ENCODE measurements around the gene TNFRSF8.
A peak's percentile ranks its signal among the peaks of the same experiment; 100 is the strongest.
"Not testable (repeated sequence)": the region's sequence is repeated elsewhere in the genome, so short reads cannot be mapped to it uniquely, and the experiment has no call there.

TNFRSF8 gene

DNA sequence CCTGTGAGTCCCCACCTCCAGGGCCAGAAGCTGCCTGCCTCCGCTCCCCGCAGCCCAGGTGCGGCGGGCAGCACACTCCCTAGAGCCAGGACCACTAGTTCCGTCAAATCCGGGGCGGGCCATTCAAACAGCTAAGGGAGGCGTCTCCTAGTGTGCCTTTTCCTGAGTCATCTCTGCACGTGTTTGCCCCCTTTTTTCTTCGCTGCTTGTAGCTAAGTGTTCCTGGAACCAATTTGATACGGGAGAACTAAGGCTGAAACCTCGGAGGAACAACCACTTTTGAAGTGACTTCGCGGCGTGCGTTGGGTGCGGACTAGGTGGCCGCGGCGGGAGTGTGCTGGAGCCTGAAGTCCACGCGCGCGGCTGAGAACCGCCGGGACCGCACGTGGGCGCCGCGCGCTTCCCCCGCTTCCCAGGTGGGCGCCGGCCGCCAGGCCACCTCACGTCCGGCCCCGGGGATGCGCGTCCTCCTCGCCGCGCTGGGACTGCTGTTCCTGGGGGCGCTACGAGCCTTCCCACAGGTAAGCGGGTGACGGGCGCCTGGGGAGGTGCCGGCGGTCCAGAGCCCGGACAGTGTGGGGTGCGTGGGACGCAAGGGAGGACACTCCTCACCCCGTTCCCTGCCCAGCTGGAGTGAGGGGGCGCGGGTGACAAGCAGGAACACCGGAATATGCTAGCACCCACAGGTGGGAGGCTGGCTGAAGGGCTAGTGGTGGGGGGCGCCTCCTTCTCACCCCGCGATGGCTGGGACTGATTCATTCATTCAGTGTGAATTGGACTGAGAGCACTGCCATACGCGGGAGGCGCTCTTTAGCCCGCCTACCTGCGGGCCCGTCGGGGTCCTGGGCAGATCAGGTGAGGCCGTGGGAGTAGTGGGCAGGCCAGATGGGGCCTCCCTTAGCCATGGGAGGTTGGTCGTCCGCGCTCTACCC is at the start of gene TNFRSF8:
TSS of gene TNFRSF8 (plus strand) at position 163 of the 932 bp plus-strand sequence. CDS start at position 459, 296 bp downstream.
- DNase-seq (ENCODE audit: low spot score): no peak

DNA sequence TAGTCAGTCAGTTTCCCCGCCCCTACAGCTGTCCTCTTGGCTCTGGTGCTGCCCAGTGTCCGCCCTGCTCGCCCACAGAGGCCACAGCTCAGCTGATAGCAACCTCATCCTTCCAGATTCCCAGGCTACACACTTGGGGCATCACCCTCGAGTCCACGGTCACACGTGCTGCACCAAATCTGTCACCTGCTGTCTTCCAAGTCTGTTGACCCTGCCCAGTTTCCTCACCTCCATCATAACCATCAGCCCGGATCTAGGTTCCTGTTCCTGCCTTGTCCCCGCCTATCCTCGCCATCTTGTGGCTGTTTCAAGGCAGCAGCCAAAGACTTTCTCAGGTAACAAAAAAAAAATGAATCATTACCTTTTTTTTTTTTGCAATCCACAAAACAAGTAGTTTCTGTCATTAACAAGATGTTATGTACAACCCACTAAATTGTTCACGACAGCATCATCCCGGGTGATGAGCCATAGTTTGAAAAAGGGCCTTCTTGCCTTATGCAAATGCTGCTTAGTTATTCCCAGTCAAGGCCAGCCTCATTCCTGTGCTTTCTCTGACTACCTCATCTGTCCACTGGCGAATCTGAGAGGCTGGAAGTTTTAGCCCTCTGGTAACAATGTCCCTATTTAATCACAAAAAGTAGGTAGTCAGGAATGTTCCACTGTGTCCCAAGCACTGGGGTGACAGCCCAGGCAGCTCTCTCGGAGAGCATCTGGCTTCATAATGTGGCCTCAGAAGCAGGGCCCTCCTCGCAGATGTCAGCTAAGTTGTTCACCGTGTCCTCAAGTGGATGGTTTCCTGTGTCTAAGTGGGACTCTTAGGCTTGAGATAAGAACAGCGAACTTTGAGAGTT is 48.7 kb upstream of the TNFRSF8 start:
- peak; percentile 30 for DNase-seq (ENCODE audit: low spot score)

DNA sequence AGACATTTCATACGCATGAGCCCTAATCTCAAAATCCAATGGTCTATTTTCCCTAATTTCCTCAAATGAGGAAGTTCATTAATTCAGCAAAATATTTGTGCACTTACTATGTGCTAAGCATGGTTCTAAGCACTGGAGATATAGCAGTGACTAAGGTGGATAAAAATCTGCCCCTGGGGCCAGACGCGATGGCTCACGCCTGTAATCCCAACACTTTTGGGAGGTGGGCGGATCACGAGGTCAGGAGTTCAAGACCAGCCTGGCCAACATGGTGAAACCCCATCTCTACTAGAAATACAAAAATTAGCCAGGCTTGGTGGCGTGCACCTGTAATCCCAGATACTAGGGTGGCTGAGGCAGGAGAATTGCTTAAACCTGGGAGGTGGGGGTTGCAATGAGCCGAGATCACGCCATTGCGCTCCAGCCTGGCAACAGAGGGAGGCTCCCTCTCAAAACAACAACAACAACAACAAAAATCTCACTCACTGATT is 48.1 kb upstream of the TNFRSF8 start:
- no peak for DNase-seq (ENCODE audit: low spot score)

- DNase-seq (ENCODE audit: low spot score): no peak
Observed at GRCh38 chr1:12015499-12015898, 47.6 kb upstream of the TNFRSF8 start.

- no peak for DNase-seq (ENCODE audit: low spot score)
Observed at GRCh38 chr1:12016182-12016581, 46.9 kb upstream of the TNFRSF8 start.

DNA sequence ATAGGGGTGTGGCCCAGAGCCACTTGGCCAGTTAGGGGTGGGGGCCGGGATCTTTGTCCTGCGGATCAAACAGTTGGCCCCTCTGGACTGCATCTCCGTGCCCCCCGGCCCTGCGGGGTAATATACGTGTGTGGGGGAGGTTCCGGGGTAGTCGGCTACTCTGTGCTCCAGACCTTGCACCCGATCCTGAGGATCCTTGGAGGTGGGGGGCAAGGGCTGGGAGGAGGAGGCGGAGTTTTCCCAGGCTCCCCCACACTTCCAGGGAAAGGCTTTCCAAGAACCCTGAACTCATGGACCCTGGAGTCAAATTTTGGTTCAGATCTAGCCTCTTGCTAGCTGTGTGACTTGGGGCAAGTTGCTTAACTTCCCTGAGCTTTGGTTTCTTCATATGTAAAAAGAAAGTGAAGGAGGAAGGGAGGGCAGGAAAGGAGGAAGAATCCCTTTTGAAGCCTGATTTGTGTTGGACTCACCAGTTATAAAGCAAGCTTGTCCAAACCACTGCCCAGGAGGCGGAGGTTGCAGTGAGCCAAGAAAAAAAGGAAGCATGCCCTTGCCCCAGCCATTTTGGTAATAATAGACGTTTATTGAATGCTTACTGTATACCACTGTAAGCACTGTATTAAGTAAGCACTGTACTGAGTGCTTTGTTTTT is 43.1 kb upstream of the TNFRSF8 start:
- no peak for DNase-seq (ENCODE audit: low spot score)

- DNase-seq (ENCODE audit: low spot score): no peak
Observed at GRCh38 chr1:12021616-12022015, 41.5 kb upstream of the TNFRSF8 start.

- DNase-seq (ENCODE audit: low spot score): no peak
Observed at GRCh38 chr1:12022036-12022435, 41.1 kb upstream of the TNFRSF8 start.

- DNase-seq (ENCODE audit: low spot score): no peak
Observed at GRCh38 chr1:12026586-12026985, 36.5 kb upstream of the TNFRSF8 start.

DNA sequence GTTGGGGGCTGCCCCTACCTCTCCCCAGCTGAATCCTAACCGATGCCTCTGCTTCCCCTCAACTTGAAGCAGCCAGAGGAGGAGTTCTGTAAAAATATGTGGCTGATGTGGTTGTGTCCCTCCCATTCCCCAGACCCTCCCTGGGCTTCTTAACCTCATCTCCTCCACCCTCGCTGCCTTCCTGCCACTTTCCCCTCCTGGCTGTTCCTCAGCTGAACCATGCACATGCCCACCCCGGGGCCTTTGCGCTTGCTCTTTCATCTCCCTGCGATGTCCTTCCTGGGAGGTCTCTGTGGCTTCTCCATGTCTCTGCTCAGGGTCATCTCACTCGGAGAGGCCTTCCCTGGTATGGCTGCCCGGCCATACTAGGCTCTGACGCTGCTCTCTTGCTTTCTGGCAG is 34.9 kb upstream of the TNFRSF8 start:
- DNase-seq (ENCODE audit: low spot score): no peak

DNA sequence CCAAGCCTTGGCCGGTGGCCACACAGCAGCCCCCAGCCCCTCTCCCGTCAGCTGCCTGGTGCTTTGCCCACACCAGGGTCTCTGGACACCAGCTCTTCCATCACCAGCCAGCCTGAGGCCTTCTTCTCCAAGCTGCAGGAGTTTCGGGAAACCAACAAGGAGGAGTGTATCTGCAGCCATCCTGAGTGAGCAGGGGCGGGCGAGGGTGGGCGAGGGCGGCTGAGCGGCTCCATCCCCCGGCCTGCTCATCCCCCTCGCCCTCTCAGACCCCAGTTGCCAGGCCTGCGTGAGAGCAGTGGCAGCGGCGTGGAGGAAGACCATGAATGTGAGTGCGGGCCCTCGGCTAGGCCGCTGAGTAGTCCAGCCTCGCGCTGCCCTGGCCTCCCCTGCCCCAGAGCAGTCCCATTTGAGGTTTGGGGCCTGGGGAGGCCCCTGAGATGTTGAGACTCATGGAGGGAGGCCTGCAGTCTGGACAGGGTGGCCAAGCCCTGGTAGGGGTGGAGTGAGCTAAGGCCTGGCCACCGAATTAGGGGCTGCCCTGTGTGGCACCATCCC is 34.1 kb upstream of the TNFRSF8 start:
- DNase-seq (ENCODE audit: low spot score): no peak

DNA sequence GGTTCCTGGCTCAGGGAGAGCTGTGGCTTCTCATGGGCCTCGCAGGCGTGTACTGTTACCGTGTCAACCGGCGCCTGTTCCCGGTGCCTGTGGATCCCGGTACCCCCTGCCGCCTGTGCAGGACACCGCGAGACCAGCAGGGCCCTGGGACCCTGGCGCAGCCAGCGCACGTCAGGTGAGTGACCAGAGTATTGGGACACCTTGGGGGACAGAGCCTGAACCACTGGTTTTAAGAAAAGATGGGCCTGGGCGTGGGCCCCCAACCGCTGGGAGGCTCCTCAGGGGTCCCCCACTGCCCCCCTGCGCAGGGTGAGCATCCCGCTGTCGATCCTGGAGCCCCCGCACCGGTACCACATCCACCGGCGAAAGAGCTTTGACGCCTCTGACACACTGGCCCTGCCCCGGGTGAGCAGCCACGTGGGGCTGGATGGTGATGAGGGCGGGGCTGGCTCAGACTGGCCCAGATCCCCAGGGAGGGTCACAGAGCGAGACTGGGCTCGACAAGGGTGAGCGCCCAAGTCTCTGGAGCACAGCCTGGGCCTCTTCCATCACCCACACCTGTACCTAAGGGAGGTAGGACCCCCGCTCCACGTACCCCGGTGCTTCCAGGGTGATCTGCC is 33.3 kb upstream of the TNFRSF8 start:
- no peak for DNase-seq (ENCODE audit: low spot score)

GRCh38 chr1:12031039-12031980 is 31.8 kb upstream of the TNFRSF8 start:
- peak; percentile 77 for DNase-seq (ENCODE audit: low spot score)

DNA sequence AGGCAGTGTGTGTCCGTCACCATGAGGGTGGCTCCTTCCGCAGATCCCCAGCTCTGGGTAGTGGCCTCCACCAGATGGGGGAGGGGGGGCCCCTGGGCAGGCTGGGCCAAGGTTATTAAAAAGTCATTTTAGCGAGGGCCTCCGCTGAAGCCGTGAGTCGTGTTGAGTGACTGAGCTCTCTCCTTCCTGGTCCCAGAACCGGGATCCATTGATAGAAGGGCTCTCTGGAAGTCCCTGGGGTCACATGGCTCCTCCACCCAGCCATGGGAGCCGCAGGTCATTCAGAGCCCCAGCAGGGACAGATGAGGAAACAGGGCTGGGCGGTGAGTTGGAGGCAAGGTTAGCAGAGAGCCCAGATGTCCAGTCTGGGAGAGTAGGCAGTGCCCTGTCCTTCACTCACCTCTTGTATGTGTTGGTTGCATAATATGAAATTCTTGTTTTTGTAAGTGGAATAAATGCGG is 30.9 kb upstream of the TNFRSF8 start:
- DNase-seq (ENCODE audit: low spot score): no peak

DNA sequence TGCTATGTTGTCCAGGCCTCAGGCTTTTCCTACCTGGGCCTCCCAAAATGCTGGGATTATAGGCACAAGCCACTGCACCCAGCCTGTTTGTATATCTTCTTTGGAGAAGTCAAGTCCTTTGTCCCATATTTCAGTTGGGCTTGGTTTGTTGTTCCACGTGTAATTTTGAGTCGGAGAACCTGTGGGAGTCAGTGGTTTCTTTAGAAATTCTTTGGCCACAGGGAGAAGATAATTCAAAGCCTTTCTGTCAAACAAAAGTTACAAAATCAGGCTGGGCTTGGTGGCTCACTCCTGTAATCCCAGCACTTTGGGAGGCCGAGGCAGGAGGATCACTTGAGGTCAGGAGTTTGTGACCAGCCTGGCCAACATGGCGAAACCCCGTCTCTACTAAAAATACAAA is 29.7 kb upstream of the TNFRSF8 start:
- not testable (repeated sequence) for DNase-seq (ENCODE audit: low spot score)

GRCh38 chr1:12034381-12034801 is 28.7 kb upstream of the TNFRSF8 start:
- no peak for DNase-seq (ENCODE audit: low spot score)

- no peak for DNase-seq (ENCODE audit: low spot score)
Observed at GRCh38 chr1:12035312-12035711, 27.8 kb upstream of the TNFRSF8 start.

DNA sequence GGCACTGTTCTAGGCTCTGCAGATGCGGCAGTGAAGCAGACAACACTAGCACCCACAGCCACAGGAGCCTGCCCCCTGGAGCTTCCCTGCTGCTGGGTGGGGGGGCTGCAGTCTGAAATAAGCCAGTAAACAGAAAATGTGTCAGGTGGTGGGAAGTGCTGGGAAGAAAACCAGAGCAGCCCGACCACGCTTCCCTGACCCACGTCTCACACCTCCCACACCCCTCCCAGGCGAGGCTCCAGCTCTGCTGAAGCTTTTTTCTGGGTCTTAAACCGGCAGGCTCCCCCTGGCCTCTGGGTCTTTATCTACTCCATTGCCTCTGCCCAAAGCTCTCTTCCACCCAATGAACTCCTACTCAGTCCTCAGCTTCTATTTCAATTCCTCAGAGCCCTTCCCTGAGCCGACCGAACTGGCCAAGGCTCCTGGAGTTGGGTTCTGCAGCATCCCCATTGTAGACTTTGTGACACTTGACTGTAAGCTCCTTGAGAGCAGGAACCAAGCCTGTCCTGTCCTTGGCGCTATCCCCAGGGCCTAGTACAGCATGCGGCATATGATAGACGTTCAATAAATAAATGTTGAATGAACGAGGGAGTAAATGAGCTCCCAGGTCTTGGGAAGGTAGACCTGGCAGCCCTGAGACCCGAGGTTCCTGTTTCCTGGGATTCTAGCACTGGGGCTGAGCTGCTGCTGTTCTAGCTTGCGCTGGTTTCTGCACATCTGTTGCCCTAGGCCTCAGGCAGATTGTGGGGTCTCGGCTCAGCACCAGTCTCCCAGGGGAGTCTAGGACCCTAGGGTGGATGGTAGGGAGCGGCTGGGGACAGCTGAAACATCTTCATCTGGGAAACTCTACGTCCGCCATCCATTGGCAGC is 25.4 kb upstream of the TNFRSF8 start:
- DNase-seq (ENCODE audit: low spot score): no peak

Data from hematopoietic multipotent progenitor cell treated with erythropoietin and hydrocortisone succinate and interleukin-3 and kit ligand, for 15 days (in vitro differentiated cells).